GM18868 (cell line): ENCODE data around the gene MUC2.

Experiments
- ATAC-seq: cut with Tn5 transposase; IDR thresholded peaks from one replicate; pipeline ENCODE4 v1.9.1; 2021; ENCODE audit warnings: mild to moderate bottlenecking, moderate library complexity; ENCODE audit not compliant: unreplicated experiment

The MUC2 gene

DNA sequence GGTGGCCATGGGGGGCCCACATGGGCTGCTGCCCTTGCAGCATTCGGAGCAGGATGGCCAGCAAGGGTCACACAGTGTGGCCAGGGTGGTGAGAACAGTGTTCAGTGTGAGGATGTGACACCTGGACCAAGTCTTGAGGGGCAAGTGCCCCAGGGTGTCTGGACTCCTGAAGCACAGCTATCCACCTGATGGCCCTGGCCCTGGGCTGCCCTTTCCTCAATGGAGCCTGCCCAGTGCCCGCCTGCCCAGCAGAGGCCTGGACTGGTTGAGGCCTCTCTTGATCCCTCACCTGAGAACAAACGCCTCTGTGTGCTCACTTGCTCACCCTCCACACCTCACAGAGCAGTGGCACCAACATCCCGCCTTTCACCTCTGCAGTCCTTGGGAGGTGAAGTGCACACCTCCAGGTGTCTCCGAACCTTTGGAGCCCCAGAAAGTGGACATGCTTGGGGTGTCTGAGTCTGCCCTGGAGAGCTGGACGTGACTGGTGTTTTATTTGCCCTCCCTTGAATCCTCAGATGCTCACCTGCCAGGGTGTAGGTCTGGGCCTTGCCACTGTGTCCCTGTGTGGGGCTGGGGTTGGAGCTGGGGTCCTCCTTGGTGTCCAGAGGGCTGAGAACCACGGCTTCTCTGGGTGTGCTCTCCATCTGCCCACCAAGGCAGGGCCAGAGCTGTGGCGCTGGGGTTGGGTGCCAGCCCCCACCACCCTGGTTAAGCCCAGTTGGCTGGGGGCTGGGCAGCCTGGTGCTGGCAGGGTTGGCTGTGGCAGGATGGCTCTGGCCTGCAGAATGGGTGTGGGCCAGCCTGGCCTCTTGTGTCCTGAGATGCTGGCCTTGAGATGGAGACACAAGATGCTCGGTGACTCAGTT lies 3.8 kb upstream of the MUC2 start:
- no peak for ATAC-seq

DNA sequence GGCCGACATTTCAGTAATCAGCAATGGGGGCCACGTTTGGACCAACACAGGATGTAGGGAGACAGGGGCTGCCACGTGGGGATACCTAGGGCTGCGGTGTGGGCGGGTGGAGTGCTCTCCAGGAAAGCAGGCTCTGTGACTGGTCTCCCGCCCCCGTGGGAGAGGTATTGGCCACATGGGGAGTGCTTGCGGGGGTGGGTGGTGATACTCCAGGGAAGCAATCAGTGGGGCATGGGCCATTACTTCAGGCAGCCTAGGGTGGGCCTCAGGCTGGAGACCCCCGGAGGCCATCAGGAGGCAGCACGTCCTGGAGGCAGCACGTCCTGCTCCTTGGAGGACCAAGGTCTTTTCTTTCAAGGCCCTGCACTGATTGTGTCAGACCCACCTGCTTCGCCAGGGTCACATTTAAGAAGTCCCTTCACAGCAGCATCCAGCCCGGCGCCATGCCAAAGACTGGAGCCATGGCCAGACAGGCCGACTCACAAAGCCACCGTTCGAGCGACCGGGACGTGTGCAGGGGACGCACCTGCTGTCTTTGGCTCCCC lies 3.0 kb upstream of the MUC2 start:
- ATAC-seq: no peak

DNA sequence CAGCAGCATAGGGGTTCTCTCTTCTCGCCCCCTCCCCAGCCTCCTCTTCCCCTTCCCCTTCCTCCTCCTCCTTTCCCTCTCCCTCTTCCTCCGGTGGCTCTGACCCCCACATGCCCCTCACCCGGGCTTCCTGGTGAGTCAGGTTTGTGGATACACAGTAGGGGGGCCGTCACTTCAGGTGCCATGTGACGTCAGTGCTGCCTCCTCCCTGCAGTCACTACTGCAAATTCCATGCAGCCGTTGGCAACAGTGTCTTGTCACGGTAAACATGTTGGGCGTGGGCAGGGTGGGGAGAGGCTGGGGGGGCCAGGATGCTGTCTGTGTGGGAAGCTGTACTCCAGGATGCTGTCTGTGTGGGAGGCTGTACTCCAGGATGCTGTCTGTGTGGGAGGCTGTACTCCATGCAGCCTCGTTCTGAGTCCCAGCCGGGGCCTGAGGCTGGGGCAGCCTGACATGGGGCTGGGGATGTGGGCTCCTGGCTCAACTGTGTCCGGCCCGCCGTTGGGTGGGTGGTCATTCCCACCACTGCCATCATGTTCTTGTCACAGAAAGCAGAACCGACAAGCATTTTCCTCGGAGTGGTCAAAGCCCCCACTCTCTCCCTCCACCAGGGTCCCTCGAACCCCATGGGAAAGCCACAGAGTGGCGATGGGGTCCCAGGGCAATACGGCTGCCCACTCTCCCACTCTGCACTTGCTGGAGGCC lies 2.4 kb upstream of the MUC2 start:
- no peak for ATAC-seq

DNA sequence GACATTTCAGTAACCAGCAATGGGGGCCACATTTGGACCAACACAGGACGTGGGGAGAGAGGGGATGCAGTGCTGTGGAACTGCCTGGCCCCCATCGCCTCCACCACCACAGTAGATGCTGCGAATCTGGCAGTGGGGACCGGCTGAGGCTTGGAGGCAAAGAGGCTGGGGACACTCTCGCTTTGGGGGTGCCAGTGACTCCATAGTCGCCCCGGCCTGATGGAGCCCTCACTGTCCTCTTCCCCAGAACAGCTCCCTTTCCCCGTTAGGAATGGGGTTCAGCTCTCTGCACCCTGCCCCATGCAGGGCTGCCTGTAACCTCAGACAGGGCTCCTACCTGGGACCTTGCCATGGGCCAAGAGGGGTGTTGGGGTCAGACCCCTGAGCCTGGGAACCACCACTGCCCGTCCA lies 1.8 kb upstream of the MUC2 start:
- ATAC-seq: no peak

DNA sequence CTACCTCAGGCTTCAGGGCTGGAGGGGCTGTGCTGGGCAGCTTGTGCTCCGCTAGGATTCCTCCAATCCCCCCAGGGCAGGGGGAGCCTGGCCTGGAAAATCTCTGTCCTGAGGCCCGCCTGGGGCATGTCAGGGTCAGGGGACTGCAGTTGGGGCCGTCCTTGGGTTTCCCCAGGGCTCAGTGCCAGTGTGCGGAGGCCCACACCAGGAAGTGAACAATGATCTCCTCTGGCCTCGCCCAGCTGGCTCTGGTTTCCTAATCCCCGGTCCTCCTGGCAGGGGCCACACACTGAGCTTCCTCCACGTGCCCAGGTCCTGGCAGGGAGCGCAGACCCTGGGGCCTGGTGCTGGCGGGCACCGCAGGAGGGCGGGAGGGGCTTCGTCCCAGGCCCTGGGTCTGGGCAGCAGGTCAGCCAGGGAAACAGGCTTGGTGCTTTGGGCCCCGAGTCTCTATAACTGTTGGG lies 1.4 kb upstream of the MUC2 start:
- no peak for ATAC-seq

DNA sequence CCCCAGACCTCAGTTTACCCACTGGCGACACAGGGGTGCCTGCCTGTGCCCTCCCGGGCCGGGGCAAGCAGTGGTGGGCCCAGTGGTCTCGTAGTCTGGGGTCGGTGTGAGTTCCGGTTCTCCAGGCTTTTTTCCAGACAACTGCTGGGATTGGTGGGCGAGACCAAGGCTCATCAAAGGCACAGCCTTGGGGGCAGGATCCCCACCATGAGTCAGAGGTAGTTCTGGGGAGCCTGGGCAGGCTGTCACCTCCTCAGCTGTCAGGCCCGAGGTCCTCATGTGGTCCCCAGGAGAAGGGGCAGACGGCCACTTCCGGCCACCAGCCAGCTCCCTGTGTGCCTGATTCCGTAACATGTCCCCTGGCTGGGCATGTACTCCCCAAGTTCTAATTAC lies 827 bp upstream of the MUC2 start:
- ATAC-seq: no peak

DNA sequence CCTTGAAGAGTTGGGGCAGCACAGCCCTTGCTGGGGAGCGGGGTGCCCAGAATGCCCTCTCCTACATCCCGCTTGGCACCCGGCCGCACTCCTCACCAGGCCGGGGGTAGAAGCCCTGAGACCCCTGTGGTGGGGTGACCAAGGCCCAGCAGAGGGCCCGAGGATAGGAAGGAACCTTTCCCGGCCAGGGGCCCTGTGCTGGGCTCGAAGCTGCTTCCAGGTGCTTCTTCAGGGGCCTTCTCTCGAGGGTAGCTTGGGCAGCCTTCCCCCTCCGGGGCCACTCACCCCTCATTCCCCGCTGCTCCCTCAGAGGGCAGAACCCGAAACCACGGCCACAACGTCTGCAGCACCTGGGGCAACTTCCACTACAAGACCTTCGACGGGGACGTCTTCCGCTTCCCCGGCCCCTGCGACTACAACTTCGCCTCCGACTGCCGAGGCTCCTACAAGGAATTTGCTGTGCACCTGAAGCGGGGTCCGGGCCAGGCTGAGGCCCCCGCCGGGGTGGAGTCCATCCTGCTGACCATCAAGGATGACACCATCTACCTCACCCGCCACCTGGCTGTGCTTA lies 752 bp downstream of the MUC2 start:
- ATAC-seq: no peak

DNA sequence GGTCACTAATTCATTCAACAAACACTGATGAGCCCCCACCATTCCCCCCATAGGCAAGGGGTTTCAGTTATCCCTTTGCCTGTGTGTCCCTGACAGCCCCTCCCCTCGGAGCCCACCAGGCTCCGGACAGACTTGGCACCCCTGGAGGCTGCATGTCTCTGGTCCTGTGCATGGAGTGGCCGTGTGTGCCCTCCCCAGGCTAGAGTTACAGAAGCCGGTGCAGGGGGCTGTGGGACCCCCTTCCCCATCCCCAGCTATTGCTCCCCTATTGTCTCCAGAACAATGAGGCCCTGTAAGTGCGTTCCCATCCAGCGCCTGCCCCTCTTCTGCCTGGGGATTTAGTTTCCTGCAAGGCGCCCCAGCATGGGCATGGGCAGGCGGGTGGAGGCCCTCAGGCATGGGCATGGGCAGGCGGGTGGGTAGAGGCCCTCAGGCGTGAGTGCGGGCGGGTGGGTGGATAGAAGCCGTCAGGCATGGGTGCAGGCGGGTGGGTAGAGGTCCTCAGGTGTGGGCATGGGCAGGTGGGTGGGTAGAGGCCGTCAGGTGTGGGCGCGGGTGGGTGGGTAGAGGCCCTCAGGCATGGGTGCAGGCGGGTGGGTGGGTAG lies 1.5 kb downstream of the MUC2 start:
- ATAC-seq: no peak

DNA sequence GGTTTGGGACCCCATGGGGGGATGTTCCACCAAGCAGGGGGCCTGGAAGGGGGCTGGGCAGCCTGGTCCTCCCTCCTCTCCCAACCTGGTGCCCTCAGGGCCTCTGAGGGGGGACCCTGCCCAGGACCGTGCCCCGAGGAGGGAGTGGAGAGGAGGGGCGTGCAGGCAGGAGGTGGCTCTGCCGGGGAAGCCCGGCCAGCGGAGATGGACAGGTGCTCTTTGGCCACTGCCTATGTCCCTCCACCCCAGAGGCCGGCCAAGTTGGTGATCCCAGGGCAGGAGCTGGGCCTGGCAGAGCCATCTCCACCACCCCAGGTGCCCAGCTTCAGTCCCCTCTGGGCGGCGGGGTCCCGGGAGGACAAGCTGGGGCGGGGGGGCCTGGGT lies 2.4 kb downstream of the MUC2 start:
- no peak for ATAC-seq

DNA sequence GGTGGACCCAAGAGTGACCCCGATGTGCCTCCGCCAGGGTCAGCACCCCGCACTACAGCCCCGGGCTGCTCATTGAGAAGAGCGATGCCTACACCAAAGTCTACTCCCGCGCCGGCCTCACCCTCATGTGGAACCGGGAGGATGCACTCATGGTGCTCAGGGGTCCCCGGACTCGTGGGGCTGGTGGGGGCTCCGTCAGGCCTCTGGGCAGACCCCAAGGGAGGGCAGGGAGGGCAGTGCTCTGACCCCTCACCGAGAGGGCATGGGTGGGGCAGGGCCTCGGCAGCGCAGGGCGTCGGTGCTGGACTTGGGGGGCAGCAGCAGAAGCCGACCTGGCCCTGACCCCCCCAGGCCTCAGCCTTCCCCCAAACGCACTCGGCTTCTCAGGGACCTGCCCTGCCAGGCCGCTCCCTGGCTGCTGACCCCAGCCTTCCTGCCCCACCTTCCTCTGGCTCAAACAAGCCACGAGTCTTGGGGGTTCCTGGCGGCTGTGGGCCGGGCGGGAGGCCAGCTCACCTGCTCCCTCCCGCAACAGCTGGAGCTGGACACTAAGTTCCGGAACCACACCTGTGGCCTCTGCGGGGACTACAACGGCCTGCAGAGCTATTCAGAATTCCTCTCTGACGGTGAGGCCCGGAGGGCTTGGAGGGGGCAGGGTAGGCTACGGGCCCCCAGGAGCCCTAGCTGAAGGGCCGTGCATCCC lies 2.9 kb downstream of the MUC2 start:
- no peak for ATAC-seq

DNA sequence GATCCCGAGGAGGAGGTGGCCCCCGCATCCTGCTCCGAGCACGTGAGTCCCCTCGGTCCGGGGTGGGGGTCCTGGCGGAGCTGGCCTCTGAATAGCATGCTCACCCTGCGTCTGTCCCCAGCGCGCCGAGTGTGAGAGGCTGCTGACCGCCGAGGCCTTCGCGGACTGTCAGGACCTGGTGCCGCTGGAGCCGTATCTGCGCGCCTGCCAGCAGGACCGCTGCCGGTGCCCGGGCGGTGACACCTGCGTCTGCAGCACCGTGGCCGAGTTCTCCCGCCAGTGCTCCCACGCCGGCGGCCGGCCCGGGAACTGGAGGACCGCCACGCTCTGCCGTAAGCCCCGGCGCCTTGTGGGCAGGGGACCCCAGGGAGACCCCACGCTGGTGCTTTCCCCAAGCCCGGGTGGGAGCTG lies 3.5 kb downstream of the MUC2 start:
- ATAC-seq: no peak

DNA sequence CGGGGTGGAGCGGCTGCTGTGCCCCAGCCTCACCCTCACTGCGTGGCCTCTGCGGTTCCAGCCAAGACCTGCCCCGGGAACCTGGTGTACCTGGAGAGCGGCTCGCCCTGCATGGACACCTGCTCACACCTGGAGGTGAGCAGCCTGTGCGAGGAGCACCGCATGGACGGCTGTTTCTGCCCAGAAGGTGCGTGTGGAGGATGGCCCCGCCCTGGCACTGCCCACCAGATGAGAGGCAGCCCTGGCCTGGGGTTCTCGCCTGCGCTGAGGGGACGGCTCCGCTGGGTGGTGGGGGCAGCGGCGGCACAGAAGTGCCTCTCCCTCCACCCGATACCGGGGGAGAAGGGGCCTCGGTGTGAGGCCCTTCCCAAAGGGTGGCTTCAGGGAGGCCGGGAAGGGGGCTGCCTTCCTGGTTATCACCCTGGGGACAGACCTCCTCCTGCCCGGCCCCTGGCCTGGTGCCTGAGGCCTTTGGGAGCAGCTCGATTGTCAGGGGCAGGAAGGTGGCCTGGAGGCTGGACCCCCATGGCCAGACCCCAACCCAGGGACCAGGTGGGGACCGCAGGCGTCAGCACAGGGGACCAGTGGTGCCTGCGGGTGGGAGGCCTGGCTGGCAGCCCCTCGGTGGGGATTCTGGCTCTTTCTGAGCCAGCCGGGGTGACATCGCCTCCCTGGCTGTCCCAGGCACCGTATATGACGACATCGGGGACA lies 7.1 kb downstream of the MUC2 start:
- no peak for ATAC-seq

DNA sequence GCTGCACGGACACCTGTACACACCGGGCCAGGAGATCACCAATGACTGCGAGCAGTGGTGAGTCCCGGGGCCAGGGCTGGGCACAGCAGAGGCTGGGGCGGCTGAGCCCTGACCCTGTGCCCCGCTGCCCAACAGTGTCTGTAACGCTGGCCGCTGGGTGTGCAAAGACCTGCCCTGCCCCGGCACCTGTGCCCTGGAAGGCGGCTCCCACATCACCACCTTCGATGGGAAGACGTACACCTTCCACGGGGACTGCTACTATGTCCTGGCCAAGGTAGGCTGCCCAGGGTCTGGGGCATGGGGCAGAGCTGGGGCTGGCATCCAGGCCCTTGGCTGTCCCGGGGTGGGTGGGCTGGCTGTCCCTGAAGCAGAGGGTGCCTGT lies 7.7 kb downstream of the MUC2 start:
- no peak for ATAC-seq

DNA sequence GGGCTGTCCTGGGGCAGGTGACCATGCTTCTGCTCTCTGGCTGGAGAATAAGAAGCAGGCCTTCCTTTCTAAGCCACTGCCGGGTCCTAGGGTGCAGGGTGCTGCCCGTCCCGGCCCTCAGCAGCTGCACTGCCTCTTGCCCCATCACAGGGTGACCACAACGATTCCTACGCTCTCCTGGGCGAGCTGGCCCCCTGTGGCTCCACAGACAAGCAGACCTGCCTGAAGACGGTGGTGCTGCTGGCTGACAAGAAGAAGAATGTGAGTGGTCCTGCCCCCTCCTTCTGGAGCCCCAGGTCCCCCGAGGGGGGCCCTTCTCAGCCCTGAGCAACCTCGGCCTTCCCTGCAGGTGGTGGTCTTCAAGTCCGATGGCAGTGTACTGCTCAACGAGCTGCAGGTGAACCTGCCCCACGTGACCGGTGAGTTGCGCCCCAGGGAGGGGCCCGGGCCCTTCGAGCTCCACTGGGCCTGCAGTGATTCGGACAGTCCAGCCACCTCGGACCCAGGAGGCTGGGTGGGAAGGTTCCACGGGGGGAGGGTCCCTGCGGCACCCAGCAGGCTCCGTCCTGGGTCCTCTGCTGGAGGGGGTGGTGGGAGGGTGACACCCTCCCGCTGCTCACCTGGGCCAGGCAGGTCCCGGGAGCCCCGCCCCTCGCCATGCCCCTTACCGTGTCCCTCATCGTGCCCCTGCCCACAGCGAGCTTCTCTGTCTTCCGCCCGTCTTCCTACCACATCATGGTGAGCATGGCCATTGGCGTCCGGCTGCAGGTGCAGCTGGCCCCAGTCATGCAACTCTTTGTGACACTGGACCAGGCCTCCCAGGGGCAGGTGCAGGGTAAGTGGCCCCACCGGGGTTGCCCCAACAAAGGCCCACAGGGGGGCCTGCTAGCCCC lies 8.3 kb downstream of the MUC2 start:
- no peak for ATAC-seq

DNA sequence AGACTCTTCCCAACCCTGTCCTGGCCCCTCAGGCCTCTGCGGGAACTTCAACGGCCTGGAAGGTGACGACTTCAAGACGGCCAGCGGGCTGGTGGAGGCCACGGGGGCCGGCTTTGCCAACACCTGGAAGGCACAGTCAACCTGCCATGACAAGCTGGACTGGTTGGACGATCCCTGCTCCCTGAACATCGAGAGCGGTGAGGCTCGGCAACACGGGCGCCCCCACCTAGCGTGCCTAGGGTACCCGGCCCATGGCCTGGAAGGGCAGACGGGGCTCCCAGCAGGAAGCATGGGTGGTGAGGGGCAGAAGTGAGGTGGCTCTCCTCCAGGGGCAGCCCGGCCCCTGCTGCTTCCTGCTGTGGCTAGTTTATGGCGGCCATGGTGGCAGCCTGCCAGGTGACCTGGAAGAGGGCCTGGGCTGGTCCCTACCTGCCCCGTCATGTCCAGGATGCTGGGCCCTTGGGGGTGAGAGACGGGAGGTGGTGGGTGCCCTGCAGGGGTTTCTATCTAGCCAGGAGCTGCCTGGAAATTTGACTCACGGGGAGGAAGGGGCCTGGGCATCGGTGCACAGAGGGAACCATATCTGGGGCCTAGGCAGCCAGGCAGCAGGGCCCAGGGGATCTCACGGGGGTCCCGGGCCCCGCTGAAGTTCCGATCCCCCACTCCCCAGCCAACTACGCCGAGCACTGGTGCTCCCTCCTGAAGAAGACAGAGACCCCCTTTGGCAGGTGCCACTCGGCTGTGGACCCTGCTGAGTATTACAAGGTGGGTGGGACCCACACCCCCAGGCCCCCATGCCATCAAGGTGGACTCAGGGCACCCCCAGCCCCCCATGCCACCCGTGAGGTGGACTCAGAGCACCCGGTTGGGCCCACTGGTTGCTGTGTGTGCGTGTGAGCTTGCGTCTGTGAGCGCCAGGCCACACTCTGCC lies 9.2 kb downstream of the MUC2 start:
- ATAC-seq: no peak

DNA sequence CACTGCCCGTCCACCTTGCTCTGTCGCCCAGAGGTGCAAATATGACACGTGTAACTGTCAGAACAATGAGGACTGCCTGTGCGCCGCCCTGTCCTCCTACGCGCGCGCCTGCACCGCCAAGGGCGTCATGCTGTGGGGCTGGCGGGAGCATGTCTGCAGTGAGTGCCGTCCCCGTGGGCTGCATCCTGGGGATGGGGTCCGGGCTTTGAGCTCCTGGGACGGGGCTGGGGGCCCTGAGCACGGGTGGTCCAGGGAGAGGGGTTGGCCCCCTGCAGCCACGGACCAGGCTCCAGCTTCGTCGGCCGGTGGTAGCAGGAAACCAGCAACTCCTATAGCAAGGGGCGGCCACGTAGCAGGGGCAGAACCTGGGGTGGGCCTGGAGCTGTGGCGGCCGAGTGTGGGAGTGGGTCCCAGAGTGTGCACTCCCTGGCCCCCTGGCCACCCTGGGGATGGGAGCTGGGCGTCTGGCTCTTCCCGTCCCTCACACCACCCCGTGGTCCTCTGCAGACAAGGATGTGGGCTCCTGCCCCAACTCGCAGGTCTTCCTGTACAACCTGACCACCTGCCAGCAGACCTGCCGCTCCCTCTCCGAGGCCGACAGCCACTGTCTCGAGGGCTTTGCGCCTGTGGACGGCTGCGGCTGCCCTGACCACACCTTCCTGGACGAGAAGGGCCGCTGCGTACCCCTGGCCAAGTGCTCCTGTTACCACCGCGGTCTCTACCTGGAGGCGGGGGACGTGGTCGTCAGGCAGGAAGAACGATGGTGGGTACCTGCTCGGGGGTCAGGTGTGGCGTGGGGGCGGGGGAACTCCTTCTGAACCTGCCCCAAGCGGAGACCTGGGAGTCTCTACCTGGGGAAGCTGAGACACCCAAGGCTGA lies 10.1 kb downstream of the MUC2 start:
- ATAC-seq: no peak
